ENCODE results near the gene CELSR3. TPM values are rescaled to one million over a fixed set of nuclear protein-coding genes. Genes with fewer than 3 reads are reported as not detected.

Gene CELSR3
- total and polyA plus RNA-seq, 2 of the 4 experiments (the other 2 are of a cell fraction): 0.18 to 0.63 TPM

DNA sequence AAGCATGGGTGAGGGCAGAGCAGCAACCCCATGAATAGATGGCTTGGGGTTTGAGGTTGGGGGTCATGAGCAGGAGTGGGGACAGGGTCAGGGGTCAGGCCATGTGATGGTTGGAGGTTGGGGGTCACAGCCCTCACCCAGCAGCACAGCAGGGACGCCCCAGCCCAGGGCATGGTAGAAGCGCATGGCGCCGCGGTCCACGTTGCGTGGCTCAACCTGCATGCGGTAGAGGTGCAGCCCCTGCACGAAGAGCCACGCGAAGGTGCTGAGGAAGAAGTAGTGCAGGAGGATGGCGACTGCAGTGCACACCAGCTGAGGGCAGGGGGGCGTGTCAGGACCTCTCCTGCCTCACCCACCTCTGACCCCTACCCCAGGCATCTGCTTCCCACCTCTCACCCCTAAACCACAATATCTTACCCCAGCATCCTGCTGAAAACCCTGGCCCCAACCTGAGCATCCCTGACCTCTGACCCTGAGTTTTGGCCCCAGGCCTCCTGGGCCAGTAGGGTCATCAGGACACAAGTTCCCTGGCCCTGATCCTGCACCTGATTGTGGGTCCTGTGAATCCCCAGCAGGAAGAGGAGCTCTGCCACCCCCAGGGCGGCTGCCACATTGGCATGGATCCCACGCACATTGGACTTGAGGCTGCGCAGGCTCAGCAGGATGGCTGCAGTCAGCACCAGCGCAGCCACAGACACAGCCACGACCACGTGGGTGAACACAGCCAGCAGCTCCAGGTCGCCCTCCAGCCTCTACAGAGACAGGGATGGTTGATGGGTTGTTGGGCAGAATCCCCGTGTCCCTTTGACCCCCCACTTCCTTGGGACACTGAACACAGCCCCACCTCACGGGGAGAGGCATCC lies 17.6 kb downstream of the CELSR3 start:
- Histone ChIP-seq H2BK20ac (ENCODE audit: low read depth, low read length) (no peak overlapping the region), H3K4me2 (ENCODE audit: low read depth, low read length) (no peak overlapping the region), H3K56ac (ENCODE audit: extremely low read depth, insufficient read depth, low read length) (no peak overlapping the region), H3K9me3 (ENCODE audit: control insufficient read depth, insufficient read depth, low read length) (no peaks in the 10 kb centered on the region), H3K9me1 (ENCODE audit: insufficient read depth, low read length) (no peaks in the 10 kb centered on the region), H2AFZ (replicated peaks; ENCODE audit: low read length, poor library complexity) (no peak overlapping the region), H2BK15ac (ENCODE audit: low read depth, low read length) (no peak overlapping the region), H3K79me1 (ENCODE audit: low read depth in 1 of 2, low read length in 2 of 2) (no peaks in the 10 kb centered on the region), H2BK120ac (ENCODE audit: low read depth, low read length) (no peak overlapping the region), H2AK5ac (ENCODE audit: low read depth, low read length) (no peak overlapping the region), H3K27me3 (ENCODE audit: control insufficient read depth, insufficient read depth, low read length) (no peaks in the 10 kb centered on the region), H4K8ac (ENCODE audit: low read depth in 2 of 2, low read length in 2 of 2) (no peak overlapping the region), H3K4me1 (ENCODE audit: control insufficient read depth, insufficient read depth, low read length) (no peaks in the 10 kb centered on the region), H3K23ac (ENCODE audit: low read depth, low read length) (no peak overlapping the region), H3K18ac (ENCODE audit: low read depth, low read length) (no peak overlapping the region), H3K9ac (ENCODE audit: low read depth, low read length) (no peak overlapping the region), H3K4ac (ENCODE audit: low read depth, low read length) (no peak overlapping the region), H4K20me1 (ENCODE audit: insufficient read depth, low read length) (no peaks in the 10 kb centered on the region; the same call in 1 of the 2 replicates), H3K27ac (ENCODE audit: insufficient read depth, low read length) (no peak overlapping the region), H4K5ac (ENCODE audit: low read depth, low read length) (no peak overlapping the region), H3K4me3 (ENCODE audit: insufficient read depth, low read depth, low read length) (no peak overlapping the region), H4K91ac (ENCODE audit: insufficient read depth, low read depth, low read length) (no peak overlapping the region), H2AK9ac (replicated peaks; ENCODE audit: low read depth, low read length, poor library complexity) (peak overlapping the region; percentile 9), H2BK5ac (ENCODE audit: low read depth, low read length, poor library complexity, severe bottlenecking) (no peak overlapping the region), H3K14ac (replicated peaks; ENCODE audit: low read depth, low read length) (no peak overlapping the region), H3K36me3 (ENCODE audit: control insufficient read depth, insufficient read depth, low read length) (no peaks in the 10 kb centered on the region)
- intact Hi-C loops (cut with micrococcal nuclease) (no loop called here), in situ Hi-C loops (cut with MboI; ENCODE audit: low sequenced_read_pairs) (no loop called here), dilution Hi-C loops (cut with HindIII; ENCODE audit: low sequenced_read_pairs, unreplicated experiment) (no loop called here)
- TF ChIP-seq RCOR1 (IDR thresholded peaks at IDR 0.05; ENCODE audit: insufficient replicate concordance, low read length): no peak
- no peak for TF ChIP-seq ELK1 (IDR thresholded peaks at IDR 0.05; ENCODE audit: borderline replicate concordance, low read depth, low read length)
- DNase-seq (no peak), ATAC-seq (ENCODE audit: low read depth) (no peak)
- 82% methylated on average over 16 of the region's 22 CpGs; no CpG with 5 or more reads in 1 of the 2 experiments for WGBS, 2 experiments (ENCODE audit: extremely low coverage in 2 of 2, insufficient read length in 1 of 2)
- ChIA-PET CTCF (no interaction called here), POLR2A (ENCODE audit: unreplicated experiment) (no interaction called here)
- no TSS peak for BruUV-seq (replicated peaks)
